CD4-positive, alpha-beta T cell treated with Interleukin-6 at 100 ng/mL for 8 hours (primary cell): ENCODE measurements around the gene CHCHD3.
"Not testable (repeated sequence)": the region's sequence is repeated elsewhere in the genome, so short reads cannot be mapped to it uniquely, and the experiment has no call there.

Experiments
- DNase-seq: peaks from one replicate; pipeline ENCODE4 v3.0.0-alpha.2; 2020; ENCODE audit warnings: mixed read lengths, low spot score

The CHCHD3 gene

DNA sequence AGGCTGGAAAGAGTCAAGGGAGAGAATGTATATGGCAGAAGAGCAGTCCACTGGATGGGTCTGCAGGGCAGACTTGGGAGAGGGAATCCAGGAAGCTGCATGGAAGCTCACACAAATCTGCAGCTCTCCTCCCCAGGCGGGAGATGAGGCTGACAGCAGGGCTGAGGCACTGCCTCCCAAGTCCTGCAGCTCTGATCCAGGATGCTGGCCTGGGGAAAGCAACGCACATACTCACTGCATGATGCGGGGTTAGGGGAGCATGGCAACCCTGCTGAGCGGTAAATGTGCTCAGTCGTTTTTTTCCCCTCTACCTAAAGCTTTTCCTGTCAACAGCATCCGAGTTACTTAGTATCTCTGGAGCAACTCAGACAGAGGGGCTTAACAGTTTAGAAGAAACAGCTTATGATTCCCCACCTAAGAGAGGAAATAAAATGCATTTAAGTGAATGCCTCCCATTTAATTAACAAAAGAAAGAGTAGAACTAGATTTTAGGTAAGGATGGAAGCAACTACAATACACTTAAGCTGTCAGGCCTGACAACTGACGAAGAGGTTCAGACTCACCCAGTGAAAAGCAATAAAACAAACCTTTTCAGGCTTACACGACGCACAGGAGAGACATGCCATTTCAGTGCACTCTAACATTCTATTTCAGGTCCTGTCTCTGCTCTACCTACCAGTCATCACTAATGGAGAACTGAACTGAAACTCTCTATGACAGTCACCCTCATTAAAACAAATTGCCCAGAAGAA is 37.0 kb downstream of the CHCHD3 start:
- DNase-seq, result no peak

DNA sequence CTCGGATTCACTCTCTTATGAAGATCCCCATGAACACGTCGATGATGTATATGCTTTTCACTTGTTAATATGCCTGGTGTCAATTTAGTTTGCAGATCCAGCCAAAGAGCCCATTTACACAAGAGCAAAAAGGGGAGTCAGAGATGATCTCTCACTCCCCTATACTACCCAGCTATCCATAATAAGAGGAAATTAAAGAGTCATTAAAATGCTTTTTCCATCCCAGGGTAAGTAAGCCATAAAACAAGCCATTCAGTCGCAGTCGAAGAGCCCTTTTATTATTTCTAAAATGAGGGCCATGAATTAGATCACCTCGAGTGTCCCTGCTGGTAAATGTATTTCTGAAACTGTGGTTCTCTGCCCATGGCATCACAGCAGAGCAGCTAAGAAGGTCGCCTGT is 41.2 kb downstream of the CHCHD3 start:
- no peak for DNase-seq

DNA sequence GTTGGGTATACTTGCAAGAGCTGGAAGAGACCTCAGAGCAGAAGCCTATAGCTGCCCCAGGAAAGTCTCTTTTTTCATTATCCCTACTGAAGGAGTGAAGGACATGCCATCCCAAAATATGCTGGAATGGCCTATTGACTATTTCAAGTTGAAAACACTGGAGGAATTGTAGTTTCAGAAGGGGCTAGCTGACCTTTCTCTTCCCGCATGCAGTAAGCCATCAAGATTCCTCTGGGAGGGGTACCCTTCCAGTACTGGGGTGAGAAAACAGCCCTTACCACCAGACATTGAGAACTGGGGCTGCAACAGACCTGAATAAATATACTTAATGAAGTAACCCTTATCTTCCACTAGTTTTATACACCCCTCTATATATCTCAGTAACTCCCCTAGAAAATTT is 41.7 kb downstream of the CHCHD3 start:
- no peak for DNase-seq

DNA sequence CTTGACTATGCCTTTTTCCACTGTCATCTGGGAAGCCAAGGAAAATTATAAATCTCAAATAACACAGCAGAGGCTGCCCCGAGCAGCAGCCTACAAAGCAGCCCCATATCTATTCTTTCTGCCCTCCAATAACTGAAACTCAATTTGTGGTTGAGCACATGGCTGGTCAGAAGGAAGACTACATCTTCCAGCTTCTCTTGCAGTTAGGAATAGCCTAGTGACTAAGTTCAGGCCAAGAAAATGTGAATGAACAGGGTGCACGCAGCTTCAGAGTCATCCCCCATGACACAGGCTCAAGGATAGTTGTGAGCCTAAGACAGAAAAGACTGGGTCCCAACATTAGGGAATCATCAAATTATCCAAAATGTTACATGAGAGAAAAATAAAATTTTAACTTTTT is 42.3 kb downstream of the CHCHD3 start:
- DNase-seq, result no peak

- no peak for DNase-seq
Observed at GRCh38 chr7:133036289-133036688, 45.6 kb downstream of the CHCHD3 start.

DNA sequence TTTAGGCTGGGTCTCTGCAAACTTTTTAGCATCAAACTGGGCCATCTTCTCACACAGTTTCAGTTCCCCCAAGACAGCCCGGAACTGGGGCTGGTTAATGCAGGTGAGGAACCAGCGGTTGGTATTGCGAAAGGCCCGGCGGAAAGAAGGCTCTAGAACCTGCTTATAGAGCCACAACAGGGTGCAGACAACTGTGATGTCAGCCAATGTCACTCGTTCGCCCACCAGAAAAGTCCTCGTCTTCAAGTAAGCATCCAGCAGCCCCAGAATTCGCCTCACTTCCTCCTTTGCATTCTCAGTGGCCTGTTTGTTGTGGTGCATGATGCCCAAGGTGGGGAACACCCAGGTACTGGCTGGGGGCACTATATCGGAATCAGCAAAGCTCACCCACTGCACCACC is 46.6 kb downstream of the CHCHD3 start:
- DNase-seq, result not testable (repeated sequence)

- no peak for DNase-seq
Observed at GRCh38 chr7:133030346-133030745, 51.5 kb downstream of the CHCHD3 start.

GRCh38 chr7:133029463-133029862 is 52.4 kb downstream of the CHCHD3 start:
- DNase-seq, result no peak

- DNase-seq, result no peak
Observed at GRCh38 chr7:133027397-133027796, 54.5 kb downstream of the CHCHD3 start.

DNA sequence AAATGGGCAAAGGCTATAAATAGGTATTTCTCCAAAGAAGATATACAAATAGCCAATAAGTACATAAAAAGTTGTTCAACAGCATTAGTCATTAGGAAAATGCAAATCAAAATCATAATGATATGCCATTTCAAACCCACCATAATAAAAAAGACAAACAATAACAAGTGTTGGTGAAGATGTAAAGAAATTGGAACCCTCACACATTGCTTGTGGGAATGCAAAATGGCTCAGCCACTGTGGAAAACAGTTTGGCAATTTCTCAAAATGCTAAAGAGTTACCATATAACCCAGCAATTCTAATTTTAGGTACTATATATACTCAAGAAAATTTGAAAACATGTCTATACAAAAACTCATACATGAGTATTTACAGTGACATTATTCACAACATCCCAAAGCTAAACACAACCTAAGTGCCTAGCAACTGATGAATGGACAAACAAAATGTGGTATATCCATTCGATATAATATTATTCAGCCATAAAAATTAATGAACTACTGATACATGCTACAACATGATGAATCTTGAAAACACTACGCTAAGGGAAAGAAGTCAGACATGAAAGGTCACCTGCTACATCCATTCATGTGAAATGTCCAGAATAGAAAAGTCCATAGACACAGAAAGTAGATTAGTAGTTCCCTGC is 55.6 kb downstream of the CHCHD3 start:
- DNase-seq, result no peak

GRCh38 chr7:133025056-133025455 is 56.8 kb downstream of the CHCHD3 start:
- DNase-seq, result no peak

GRCh38 chr7:133024596-133024995 is 57.3 kb downstream of the CHCHD3 start:
- no peak for DNase-seq

GRCh38 chr7:133023370-133024071 is 58.4 kb downstream of the CHCHD3 start:
- DNase-seq, result no peak

GRCh38 chr7:133022661-133023060 is 59.2 kb downstream of the CHCHD3 start:
- DNase-seq, result no peak

DNA sequence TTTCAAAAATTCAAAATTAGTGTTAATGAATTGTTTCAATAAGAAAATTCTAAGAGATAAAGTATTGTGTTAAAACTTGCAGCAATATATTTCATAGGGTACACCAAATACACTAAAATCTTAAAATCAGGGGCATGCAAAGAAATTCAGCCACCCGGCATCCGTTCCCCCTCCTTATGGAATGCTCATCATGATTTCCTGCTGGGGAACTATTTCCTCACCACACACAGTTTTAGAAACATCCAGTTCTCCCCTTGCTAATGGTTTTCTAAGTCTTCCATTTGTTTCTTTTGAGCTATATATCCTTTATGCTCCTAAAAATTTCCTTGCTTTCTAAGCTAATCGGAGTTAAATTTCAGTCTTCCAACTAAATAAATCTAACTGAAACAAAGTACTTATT is 60.7 kb downstream of the CHCHD3 start:
- no peak for DNase-seq

DNA sequence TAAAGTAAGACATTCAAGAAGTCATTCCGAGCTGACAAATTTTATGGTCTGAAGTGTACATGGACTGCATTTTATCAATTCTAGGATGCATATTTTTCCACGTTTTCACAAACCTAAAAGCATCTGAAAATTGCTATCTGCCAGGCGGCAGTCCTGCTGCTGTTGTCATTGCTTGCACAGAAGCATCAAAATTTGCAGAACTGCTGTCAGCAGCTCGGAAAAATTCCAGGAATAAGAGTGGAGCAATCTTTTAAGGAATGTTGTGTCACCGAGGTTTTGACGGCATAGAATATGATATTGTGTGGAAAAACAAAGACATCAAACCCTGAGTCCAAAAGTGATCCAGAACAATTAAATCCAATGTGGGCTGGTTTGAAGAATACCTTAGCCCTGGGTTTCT is 61.4 kb downstream of the CHCHD3 start:
- DNase-seq, result no peak

DNA sequence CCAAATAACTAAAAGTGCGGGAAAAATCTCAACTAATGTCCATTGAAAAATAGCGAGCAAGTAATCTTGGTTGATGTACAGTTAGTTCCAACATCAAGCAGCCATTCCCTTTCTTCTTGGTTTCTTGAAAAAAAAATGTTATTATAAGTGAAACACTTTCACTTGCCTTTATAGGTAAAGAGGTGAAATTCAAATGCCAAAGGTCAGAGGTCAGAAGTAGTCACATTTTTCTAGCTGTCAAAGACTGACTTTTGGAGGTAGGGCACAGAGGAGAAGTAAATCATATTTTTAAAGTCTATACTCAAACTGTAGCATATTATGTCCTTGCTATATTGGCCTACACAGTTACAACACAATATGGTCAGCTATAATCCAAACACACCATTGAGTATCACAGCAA is 62.3 kb downstream of the CHCHD3 start:
- DNase-seq, result no peak

- no peak for DNase-seq
Observed at GRCh38 chr7:133016604-133017003, 65.3 kb downstream of the CHCHD3 start.

GRCh38 chr7:133015888-133016287 is 66.0 kb downstream of the CHCHD3 start:
- no peak for DNase-seq

DNA sequence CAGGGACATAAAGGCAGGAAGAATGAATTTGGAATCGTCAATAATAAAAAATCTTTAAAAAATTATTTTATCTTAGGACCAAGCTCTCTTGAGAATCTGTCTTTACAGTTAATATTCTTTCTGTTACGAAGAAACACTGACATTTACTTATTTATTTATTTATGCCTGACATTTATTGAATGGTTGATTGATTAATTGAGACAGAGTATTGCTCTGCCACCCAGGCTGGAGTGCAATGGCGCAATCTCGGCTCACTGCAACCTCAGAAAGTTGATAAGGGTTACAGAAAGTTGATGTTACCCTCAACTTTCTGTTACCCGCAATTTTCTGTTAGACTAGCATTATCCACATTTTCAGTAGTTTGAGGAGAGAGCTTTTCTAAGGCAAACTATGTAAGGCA is 70.1 kb downstream of the CHCHD3 start:
- DNase-seq, result no peak

GRCh38 chr7:133009426-133010252 is 72.3 kb downstream of the CHCHD3 start:
- no peak for DNase-seq

DNA sequence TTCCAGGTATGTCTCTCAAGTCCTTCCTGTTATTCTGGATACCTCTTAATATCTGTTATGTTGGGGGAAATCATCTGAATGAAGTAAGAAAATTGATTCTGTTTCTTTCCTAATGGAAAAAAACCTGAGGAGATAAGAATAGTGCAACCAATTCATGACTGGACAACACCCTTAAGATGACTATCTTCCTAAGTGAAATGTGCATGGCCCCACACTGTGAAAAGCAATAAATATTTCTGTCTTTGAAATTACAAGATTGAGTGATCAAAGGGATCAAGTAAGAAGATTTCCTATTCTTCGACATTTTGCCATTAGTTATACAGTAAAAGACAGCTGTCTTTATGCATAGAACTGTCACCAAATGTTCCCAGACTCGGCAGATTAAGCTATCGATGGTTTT is 73.9 kb downstream of the CHCHD3 start:
- DNase-seq, result no peak
